GM12878 (cell line): Measurements from ENCODE around the gene TMEM52B. TPM values are rescaled to one million over a fixed set of nuclear protein-coding genes. Genes with fewer than 3 reads are reported as not detected.

ENCODE experiments used
- ATAC-seq: fragments of 200-7000 bp; cut with Tn5 transposase; 3 replicates; pipeline ENCODE4 v1.9.1; 2020; ENCODE audit warnings: mild to moderate bottlenecking, moderate library complexity
- BruUV-seq: library from RNA; stranded (reverse); fragments of 400-500 nt; replicated peaks from 2 replicates; lab custom pipeline; 2021; lab: Mats Ljungman, UMichigan
- CTCF ChIA-PET: fragments of 300-600 bp; sonication (Branson Sonifier 250); formaldehyde crosslinking; extraction: SDS; loops from one replicate; lab custom pipeline; 2021; ENCODE audit warnings: inconsistent platforms; lab: Yijun Ruan, JAX
- POLR2A ChIA-PET: fragments of 350-600 bp; formaldehyde crosslinking; extraction: SDS; loops from one replicate; lab custom pipeline; 2021; ENCODE audit warnings: inconsistent platforms; lab: Charles Lee
- RAD21 ChIA-PET: fragments of 300-600 bp; sonication (Branson Sonifier 250); formaldehyde crosslinking; loops from one replicate; lab custom pipeline; 2023; ENCODE audit warnings: antibody characterized with exemption; ENCODE audit not compliant: unreplicated experiment; lab: Charles Lee
- SMC1A ChIA-PET: fragments of 300-600 bp; sonication (Branson Sonifier 250); formaldehyde crosslinking; loops from one replicate; lab custom pipeline; 2023; ENCODE audit not compliant: unreplicated experiment, uncharacterized antibody; lab: Charles Lee
- DNase-seq: peaks from one replicate; pipeline ENCODE4 v3.0.0-alpha.2; 2011; ENCODE audit warnings: low read depth, low spot score
- FAIRE-seq: peaks from 3 replicates; lab custom pipeline; 2011; peaks lifted over from hg19 to GRCh38; lab: Jason Lieb, UNC
- H2AFZ ChIP-seq: 2 replicates; pipeline ENCODE4 v1.6.0; 2011; ENCODE audit warnings: low read depth, low read length, control low read depth; ENCODE audit not compliant: control insufficient read depth
- H3K27ac ChIP-seq: 2 replicates; pipeline ENCODE4 v1.5.1; 2011; ENCODE audit warnings: control low read depth; ENCODE audit not compliant: control insufficient read depth, insufficient read depth
- H3K27me3 ChIP-seq, 2 experiments: replicated peaks in 1 of 2; 2 replicates each; pipeline versions ENCODE4 v1.6.0 to v1.6.1; 2011; ENCODE audit warnings: low read length in 1 of 2; ENCODE audit not compliant: control insufficient read depth in 2 of 2, insufficient read depth in 2 of 2
- H3K36me3 ChIP-seq, 2 experiments: 2 replicates each; pipeline ENCODE4 v1.5.1; 2011; ENCODE audit warnings: low read length in 1 of 2; ENCODE audit not compliant: control insufficient read depth in 2 of 2, insufficient read depth in 2 of 2
- H3K4me1 ChIP-seq: 2 replicates; pipeline ENCODE4 v1.6.1; 2011; ENCODE audit warnings: mild to moderate bottlenecking, low read length, moderate library complexity, mixed read lengths; ENCODE audit not compliant: control insufficient read depth, insufficient read depth
- H3K4me2 ChIP-seq: 2 replicates; pipeline ENCODE4 v1.6.0; 2011; ENCODE audit warnings: control low read depth; ENCODE audit not compliant: control insufficient read depth, insufficient read depth
- H3K4me3 ChIP-seq: fragments of 200-600 bp; sonication (generic); 2 replicates; pipeline ENCODE4 v1.5.1; 2016
- H3K79me2 ChIP-seq: 2 replicates; pipeline ENCODE4 v1.6.0; 2011; ENCODE audit warnings: low read length; ENCODE audit not compliant: control insufficient read depth, insufficient read depth
- H3K9ac ChIP-seq: 2 replicates; pipeline ENCODE4 v1.8.0; 2011; ENCODE audit warnings: low read length, control low read depth, mixed read lengths; ENCODE audit not compliant: control insufficient read depth, insufficient read depth
- H3K9me3 ChIP-seq: replicated peaks from 3 replicates; pipeline ENCODE4 v1.5.1; 2011; ENCODE audit warnings: mild to moderate bottlenecking, low read length; ENCODE audit not compliant: control insufficient read depth, insufficient read depth
- H4K20me1 ChIP-seq: 2 replicates; pipeline ENCODE4 v1.6.0; 2011; ENCODE audit not compliant: control insufficient read depth, insufficient read depth
- CREB1 ChIP-seq: IDR thresholded peaks from 2 replicates; pipeline ENCODE4 v1.6.1; 2012; ENCODE audit warnings: low read depth, mild to moderate bottlenecking, inconsistent platforms
- POLR2AphosphoS5 ChIP-seq: IDR thresholded peaks from 2 replicates; pipeline ENCODE4 v1.6.1; 2011; ENCODE audit warnings: mild to moderate bottlenecking, low read length, inconsistent platforms
- RAD51 ChIP-seq: fragments of 450-650 bp; IDR thresholded peaks from 2 replicates; pipeline ENCODE4 v1.6.1; 2016; ENCODE audit warnings: moderate library complexity, mild to moderate bottlenecking, inconsistent platforms
- SIN3A ChIP-seq: IDR thresholded peaks from 2 replicates; pipeline ENCODE4 v1.6.1; 2012; ENCODE audit warnings: low read depth, low read length, improper control_type of control experiment
- ZNF384 ChIP-seq: IDR thresholded peaks from 2 replicates; pipeline ENCODE4 v1.6.1; 2012; ENCODE audit warnings: low read depth, mild to moderate bottlenecking, low read length, improper control_type of control experiment, borderline replicate concordance
- WGBS: methylation state at CpG from one replicate; pipeline ENCODE4 v1.1.6; 2016; ENCODE audit warnings: low lambda C conversion rate; ENCODE audit not compliant: insufficient replicate concordance, insufficient coverage; ENCODE audit errors: missing lambda C conversion rate; 5-methylcytosine and 5-hydroxymethylcytosine counted together
- in situ Hi-C: fragments of 300-500 bp; cut with MboI; formaldehyde crosslinking; loops from 9 replicates; pipeline ENCODE4 v1.14.3; 2018; ENCODE audit warnings: mixed read lengths
- intact Hi-C: fragments of 100-400 bp; cut with micrococcal nuclease; formaldehyde crosslinking; loops from one replicate; pipeline ENCODE4 v1.14.2; 2022; ENCODE audit not compliant: unreplicated experiment
- polyA plus RNA-seq, 11 experiments: library from polyadenylated mRNA; depleted of rRNA in 4 of 11; unstranded in 6 of 11; stranded (reverse) in 5 of 11; fragments of >200 nt; fragmentation: Nextera tagmentation in 4 of 11; fragmentation: Illumina TruSeq in 1 of 11; extraction: Ambion mirVana in 4 of 11; extraction: Trizol in 1 of 11; gene quantifications; 1 replicate in 1 of 11; 2 replicates in 10 of 11; pipeline versions ENCODE4 v1.2.1 to v1.2.3, GENCODE V29; 2011 to 2016; ENCODE audit warnings: inconsistent platforms in 2 of 11, missing spikeins in 2 of 11, low read depth in 1 of 11
- total RNA-seq, 4 experiments: library from RNA; depleted of rRNA in 3 of 4; stranded (reverse); fragments of >200 nt in 3 of 4; fragmentation: Illumina TruSeq in 1 of 4; extraction: Trizol in 1 of 4; gene quantifications; 2 replicates each; pipeline versions ENCODE4 v1.2.1 to v1.2.3, GENCODE V29; 2013 to 2021
- TF ChIP-seq, protein P1 (sequence below): IDR thresholded peaks from 2 replicates; pipeline ENCODE4 v1.6.1; 2011; ENCODE audit warnings: low read depth, low read length, improper control_type of control experiment, borderline replicate concordance
- TF ChIP-seq, protein P2 (sequence below): IDR thresholded peaks from 2 replicates; pipeline ENCODE4 v1.6.1; 2012; ENCODE audit warnings: mild to moderate bottlenecking, low read depth, low read length

TMEM52B gene
- total and polyA plus RNA-seq, 10 of the 15 experiments (the other 5 are each of a cell fraction or from before 2014, with no cell fraction given): not detected

DNA sequence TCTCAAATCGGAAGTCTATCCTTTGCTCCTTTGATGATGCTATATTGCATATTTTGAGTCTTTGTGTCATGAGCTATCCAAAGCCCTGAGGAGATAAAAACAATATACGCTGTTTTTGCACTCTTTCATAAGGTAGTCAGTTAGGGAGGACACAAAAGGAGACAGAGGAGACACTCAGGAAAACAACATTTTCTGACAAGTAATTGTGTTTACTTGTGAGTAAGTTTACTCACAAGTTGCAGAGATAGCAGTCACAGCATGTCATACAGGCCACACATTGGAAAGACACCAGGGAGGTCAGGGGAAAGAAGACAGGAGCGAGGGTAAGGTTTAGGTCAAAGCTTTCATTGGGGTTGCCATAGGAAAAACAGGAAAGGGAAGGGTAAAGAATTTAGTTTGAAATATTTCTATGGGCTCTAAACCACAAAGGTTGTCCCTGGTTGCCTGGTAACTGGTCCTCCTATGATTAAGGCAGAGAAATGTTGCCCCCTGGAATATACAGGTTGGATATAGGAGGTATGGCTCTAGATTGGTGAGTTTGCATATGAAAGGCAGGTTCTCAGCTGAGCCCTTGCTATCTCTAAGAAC, 26.5 kb downstream of the TMEM52B start:
- in situ Hi-C loops: no loop called here
- POLR2A ChIA-PET: no interaction called here
- FAIRE-seq: no peak
- Histone ChIP-seq H3K9ac (no peak overlapping the region), H3K27me3 (no peaks in the 10 kb centered on the region; a peak in 1 of 4 replicates), H3K79me2 (no peaks in the 10 kb centered on the region), H2AFZ (no peak overlapping the region), H3K36me3 (no peaks in the 10 kb centered on the region), H3K4me1 (no peaks in the 10 kb centered on the region), H3K4me2 (no peak overlapping the region), H3K4me3 (no peak overlapping the region), H4K20me1 (no peaks in the 10 kb centered on the region), H3K27ac (no peak overlapping the region), H3K9me3 (no peaks in the 10 kb centered on the region)
- DNase-seq: no peak
- no TSS peak for BruUV-seq
- TF ChIP-seq POLR2AphosphoS5 (no peak), CREB1 (no peak), ZNF384 (no peak), SIN3A (no peak), RAD51 (no peak)
- TF ChIP-seq, protein P1, sequence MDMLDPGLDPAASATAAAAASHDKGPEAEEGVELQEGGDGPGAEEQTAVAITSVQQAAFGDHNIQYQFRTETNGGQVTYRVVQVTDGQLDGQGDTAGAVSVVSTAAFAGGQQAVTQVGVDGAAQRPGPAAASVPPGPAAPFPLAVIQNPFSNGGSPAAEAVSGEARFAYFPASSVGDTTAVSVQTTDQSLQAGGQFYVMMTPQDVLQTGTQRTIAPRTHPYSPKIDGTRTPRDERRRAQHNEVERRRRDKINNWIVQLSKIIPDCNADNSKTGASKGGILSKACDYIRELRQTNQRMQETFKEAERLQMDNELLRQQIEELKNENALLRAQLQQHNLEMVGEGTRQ: no peak
- TF ChIP-seq, protein P2, sequence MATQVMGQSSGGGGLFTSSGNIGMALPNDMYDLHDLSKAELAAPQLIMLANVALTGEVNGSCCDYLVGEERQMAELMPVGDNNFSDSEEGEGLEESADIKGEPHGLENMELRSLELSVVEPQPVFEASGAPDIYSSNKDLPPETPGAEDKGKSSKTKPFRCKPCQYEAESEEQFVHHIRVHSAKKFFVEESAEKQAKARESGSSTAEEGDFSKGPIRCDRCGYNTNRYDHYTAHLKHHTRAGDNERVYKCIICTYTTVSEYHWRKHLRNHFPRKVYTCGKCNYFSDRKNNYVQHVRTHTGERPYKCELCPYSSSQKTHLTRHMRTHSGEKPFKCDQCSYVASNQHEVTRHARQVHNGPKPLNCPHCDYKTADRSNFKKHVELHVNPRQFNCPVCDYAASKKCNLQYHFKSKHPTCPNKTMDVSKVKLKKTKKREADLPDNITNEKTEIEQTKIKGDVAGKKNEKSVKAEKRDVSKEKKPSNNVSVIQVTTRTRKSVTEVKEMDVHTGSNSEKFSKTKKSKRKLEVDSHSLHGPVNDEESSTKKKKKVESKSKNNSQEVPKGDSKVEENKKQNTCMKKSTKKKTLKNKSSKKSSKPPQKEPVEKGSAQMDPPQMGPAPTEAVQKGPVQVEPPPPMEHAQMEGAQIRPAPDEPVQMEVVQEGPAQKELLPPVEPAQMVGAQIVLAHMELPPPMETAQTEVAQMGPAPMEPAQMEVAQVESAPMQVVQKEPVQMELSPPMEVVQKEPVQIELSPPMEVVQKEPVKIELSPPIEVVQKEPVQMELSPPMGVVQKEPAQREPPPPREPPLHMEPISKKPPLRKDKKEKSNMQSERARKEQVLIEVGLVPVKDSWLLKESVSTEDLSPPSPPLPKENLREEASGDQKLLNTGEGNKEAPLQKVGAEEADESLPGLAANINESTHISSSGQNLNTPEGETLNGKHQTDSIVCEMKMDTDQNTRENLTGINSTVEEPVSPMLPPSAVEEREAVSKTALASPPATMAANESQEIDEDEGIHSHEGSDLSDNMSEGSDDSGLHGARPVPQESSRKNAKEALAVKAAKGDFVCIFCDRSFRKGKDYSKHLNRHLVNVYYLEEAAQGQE: no peak
- CTCF ChIA-PET: no interaction called here
- ATAC-seq: no peak
- SMC1A ChIA-PET: no interaction called here
- 79% methylated on average over 3 of the region's 3 CpGs for WGBS
- intact Hi-C loops: no loop called here
- RAD21 ChIA-PET: no interaction called here
